GM12801 (cell line): ENCODE results near the gene RGS13.

Experiments used
- TF ChIP-seq, protein P1 (sequence below): IDR thresholded peaks from one replicate; pipeline ENCODE4 v1.5.1; 2011; ENCODE audit warnings: control low read depth; ENCODE audit not compliant: insufficient read length; ENCODE audit errors: extremely low read depth

The RGS13 gene

DNA sequence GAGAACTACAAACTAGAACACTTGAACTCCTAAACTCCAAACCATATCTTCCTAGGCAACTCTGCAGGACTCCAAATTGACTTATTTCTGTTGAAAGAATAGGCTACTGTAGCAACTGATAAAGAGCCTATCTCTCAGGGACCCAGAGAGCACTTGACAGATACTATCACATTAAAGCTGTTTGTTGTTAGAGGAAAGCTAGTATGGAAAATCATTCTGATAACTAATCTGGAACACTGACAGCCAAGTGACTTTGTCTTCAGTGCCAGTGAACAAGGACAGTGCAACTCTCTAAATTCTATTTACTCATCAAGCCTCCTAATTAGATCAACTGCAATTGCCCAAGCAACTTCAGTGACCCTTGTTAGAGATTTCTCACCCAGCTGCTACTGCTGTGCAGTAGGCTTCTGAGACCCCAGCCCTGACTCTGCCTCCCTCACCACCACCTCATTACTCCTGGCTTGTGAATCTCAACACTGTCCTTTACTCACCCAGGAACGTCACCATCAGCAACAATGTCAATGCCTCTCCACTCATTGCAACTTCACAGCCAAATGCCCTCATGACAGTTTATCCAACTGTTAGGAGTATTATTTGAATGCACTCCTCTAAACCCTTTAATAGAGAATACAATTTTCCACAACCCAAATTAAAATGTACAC lies 7.4 kb upstream of the RGS13 start:
- TF ChIP-seq, protein P1, sequence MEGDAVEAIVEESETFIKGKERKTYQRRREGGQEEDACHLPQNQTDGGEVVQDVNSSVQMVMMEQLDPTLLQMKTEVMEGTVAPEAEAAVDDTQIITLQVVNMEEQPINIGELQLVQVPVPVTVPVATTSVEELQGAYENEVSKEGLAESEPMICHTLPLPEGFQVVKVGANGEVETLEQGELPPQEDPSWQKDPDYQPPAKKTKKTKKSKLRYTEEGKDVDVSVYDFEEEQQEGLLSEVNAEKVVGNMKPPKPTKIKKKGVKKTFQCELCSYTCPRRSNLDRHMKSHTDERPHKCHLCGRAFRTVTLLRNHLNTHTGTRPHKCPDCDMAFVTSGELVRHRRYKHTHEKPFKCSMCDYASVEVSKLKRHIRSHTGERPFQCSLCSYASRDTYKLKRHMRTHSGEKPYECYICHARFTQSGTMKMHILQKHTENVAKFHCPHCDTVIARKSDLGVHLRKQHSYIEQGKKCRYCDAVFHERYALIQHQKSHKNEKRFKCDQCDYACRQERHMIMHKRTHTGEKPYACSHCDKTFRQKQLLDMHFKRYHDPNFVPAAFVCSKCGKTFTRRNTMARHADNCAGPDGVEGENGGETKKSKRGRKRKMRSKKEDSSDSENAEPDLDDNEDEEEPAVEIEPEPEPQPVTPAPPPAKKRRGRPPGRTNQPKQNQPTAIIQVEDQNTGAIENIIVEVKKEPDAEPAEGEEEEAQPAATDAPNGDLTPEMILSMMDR = no peak

DNA sequence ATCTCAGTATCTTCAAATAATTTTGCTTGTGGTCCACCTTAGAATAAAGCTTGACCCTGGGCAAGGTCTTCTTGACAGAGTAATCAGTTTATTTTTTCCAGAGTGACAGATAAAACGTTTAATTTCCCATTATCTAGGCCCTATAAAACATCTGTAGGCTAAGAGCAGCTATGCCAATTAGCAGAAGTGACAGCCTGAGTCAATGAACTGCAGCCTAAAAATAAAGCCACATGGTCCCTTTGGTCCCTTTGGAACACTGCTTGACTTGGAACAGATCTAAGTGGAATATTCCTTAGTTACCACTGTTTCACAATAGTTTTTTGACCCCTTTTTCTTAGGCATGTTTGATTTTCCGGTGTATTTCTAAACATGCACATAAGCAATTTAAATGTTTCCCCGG lies 6.3 kb upstream of the RGS13 start:
- TF ChIP-seq, protein P1 = no peak

DNA sequence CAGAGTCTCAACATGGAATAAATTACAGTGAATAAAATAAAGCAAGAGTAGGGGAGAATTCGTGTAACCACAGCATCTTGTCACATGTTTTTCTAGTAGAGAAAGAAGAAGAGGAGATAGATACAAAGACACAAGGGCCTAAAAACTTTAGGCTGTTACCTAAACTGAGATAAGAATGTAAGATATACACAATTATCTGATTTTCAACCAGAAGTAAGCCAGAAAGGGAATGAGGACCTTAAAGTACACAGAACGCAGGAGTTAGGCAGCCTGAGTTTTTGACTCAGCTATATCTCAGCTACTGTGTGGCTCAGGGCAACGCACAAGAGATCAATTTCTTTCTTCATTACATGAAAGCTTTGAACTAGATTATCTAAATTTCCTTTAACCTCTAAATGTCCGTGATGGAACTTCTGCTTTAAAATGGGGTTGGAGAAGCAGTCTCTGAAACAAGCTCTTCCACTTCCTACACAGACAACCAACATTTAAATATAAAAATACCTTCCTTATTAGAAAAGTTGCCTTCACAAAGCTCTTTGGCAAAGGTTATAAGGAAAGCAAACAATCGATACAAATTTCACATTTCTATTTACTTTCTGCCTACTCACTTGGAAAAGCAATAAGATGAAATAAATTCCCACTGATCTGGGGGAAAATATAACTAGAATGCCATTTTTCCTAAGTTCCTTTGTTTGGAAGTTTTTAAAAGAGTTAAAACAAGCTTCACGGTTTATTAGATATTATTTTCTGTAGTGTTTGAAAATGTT lies 5.2 kb upstream of the RGS13 start:
- TF ChIP-seq, protein P1 = no peak

DNA sequence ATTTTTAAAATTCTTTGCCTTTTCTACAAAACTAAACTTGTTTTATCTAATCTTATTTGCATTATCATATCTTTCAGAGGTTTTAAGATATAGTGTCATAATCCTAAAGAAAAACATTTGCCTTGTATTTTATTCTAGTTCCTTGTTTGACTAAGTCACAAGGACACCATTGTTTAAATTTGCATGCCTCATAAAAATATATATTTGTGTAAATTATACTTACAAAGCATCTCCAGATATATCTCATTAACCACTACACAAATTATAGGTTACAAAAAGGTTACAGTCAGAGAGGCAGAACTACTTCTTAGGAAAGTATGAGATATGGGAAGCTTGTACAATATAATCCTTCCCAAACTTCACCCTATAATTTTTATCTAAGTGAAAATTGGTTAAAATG lies 4.2 kb upstream of the RGS13 start:
- TF ChIP-seq, protein P1 = no peak

DNA sequence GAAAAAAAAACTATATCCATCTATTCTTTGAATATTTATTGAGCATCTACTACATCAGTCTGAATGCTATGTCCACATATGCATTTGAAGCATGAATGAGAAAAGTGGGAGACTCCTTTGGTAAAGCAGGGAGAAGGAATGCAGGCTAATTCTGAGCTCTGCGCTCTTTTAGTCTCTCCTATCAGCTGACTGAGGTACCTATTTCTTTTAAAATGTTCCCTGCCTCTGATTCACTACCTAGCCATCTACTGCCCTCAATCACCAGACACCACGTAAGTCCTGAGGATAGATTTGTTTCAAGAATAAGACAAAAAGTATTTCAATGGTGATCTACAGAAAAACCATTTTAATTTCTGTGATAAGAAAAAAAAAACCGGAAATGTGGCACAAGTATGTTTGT lies 3.8 kb upstream of the RGS13 start:
- TF ChIP-seq, protein P1 = no peak

DNA sequence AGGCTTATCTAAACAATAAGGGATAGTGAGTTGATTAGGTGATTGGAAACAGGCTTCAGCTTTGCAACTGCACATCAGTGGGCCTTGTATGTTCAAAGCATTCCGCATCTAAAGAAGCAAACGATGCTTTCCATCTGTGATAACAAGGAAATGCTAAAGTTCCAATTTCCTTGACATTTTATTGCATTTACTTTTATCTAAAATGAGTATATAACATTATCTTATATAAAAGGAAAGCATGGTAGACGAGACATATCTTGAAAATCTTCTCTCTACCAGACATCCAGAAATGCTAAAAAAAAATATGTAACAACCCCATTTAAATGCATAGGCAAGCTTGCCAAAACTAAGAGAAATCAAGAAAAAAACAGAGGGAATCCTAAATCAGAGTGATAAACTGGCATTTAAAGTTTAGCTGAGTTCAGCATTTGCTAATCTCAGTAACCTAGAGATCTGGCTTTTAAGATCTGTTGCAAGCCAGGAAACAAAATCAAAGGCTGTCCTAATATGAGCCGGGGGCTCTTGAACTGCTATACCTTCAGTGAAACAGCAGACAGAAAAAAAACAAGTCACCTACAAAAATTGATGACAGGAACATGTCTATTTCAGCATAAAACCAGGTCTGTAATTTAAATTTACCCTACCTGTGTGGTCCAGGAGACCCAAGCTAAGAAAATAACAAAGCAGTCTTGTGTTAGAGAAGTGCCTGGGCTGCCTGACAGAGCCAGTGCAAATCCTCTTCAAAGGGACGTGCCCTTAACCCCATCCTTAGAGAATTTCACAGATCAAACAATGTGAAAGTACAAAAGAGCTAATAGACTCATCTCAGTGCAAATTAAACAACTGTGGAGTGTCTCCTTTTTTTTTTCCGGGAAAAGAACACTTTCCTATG lies 3.1 kb upstream of the RGS13 start:
- TF ChIP-seq, protein P1 = no peak
